Left colon (tissue), 2 donors: Measurements from ENCODE around the gene DNPH1. TPM values are rescaled to one million over a fixed set of nuclear protein-coding genes. Genes with fewer than 3 reads are reported as not detected.

ENCODE experiments used
- ATAC-seq: fragments of 200-7000 bp; cut with Tn5 transposase; one replicate; pipeline ENCODE4 v1.9.1; 2020; ENCODE audit warnings: mild to moderate bottlenecking, moderate library complexity
- DNase-seq, 2 donors: peaks; one replicate each; pipeline ENCODE4 v3.0.0-alpha.2; 2020
- intact Hi-C, 2 donors: fragments of 100-400 bp; cut with DNase I in 1 of 2; cut with micrococcal nuclease in 1 of 2; formaldehyde crosslinking; loops; one replicate each; pipeline versions ENCODE4 v1.11.2 to v1.14.0; 2022; cut with DNase I, micrococcal nuclease
- total RNA-seq, 2 donors: library from RNA; stranded (reverse); fragmentation: NEBNext Ultra II Directional; extraction: Animal tissue kit (Norgen Biotek cat#: 25700); gene quantifications; one replicate each; pipeline ENCODE4 v1.2.1, GENCODE V29; 2021
- donor health status: DM: no; HTN: no; CAD: no.
- donor health status: DM: yes; HTN: yes; CAD: no.

Gene DNPH1
- total RNA-seq, 2 donors from 2014 or later = 65.7 to 67.3 TPM

DNA sequence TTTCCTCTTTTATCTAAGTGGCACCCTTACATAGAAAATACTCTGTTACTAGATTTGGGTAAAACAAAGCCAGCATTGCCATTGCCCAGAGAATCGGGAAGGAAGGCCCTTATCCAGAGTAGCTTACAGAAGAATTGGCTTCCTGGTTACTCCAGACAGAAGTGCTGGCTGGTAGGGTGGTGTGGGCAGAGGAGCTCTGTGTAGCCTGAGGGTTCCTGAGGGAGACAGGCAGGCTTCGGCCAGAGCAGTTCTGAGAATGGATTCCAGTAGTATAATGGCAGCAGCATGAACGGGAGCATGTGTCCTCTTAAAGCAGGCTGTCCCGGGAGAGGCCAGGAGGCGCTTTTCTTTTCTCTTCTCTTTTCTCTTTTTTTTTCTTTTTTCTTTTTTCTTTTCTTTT is 35.4 kb downstream of the DNPH1 start:
- intact Hi-C loops = no loop called here
- DNase-seq = no peak
- ATAC-seq = no peak

DNA sequence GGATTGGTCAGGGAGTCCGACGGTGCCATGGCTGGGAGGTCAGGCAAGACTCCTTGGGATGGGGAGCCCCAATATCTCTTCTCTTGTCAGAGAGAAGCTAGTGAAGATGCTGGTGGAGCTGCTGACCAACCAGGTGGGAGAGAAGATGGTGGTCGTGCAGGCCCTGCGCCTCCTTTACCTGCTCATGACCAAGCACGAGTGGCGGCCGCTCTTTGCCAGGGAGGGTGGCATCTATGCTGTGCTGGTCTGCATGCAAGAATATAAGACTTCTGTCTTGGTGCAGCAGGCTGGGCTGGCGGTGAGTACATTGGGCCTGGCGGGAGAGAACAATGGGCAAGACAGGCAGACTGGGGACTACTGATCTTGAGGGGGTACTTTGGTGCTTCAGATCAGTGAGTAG is 36.4 kb downstream of the DNPH1 start:
- DNase-seq = no peak

DNA sequence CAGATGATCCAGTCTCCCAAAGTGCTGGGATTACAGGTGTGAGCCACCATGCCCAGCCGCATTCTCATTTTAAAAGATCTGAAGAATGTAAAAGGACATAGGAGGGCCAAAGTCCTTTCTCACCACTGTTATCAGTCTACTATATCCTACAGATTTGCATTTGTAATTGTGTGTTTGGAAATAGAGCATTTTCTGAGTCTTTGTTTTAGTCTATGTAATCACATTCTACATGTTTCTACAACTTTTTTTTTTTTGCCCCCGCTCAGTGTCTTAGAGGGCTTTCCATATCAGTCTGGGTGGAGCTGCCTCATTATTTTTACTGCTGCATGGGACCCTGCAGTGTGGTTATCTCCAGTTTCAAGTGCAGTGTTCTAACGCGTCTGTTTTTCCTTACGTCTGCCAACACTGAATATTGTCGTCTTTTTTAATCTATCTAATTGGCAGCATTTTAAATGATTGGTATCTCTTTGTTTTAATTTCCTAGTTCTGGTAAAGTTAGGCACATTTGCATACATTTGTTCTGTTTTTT is 39.4 kb downstream of the DNPH1 start:
- no peak for DNase-seq
- intact Hi-C loops = no loop called here
- no peak for ATAC-seq

More for the DNA sequence above, 36.4 kb downstream of the DNPH1 start:
- intact Hi-C loops = no loop called here
- ATAC-seq = no peak

DNA sequence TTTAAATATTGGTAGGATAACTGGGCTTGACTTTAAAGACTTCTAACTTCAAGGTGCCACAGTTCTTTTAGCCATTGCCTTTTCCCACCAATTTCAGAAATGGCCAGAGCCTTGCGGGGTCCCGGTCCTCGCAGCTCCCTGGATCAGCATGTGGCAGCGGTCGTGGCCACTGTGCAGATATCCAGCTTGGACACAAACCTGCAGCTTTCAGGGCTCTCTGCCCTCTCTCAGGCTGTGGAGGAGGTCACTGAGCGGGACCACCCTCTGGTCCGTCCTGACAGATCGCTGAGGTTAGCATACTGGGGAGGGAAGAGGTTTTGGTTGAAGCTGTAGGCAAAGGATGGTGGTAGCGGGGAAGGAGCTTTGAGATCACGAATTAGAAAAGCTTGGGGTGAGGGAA is 40.9 kb downstream of the DNPH1 start:
- no peak for ATAC-seq
- intact Hi-C loops = no loop called here
- DNase-seq = no peak

DNA sequence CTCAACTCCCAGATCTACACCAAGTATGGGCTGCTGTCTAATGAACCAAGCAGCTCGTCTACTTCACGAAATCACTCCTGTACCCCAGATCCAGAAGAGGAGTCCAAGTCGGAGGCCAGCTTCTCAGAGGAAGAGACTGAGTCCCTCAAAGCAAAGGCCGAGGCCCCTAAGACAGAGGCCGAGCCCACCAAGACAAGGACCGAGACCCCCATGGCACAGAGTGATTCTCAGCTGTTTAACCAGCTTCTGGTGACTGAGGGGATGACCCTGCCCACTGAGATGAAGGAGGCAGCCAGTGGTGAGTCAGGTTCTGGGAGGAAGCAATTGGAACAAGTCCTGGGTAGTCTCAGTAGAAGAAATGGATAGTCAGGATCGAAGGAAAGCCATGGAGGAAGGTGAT is 41.5 kb downstream of the DNPH1 start:
- no peak for ATAC-seq
- intact Hi-C loops = no loop called here
- DNase-seq = no peak

DNA sequence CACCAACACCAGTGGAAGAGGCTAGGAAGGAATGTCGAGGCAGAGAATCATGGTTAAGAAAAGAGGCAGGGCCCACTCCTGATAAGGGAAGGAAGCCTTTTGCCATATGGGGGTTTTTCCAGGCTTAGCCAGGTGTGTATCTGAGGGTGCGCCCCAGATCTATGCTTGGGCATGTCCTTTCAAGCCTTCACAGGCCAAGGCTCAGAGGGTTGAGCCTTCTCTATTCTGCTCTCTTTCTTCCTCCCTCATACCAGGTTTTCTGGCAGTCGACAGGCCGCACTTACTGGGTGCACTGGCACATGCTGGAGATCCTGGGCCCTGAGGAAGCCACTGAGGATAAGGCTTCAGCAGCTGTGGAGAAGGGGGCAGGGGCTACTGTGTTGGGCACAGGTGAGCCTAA is 42.6 kb downstream of the DNPH1 start:
- ATAC-seq (no peak), DNase-seq (no peak)
- intact Hi-C loops = no loop called here

DNA sequence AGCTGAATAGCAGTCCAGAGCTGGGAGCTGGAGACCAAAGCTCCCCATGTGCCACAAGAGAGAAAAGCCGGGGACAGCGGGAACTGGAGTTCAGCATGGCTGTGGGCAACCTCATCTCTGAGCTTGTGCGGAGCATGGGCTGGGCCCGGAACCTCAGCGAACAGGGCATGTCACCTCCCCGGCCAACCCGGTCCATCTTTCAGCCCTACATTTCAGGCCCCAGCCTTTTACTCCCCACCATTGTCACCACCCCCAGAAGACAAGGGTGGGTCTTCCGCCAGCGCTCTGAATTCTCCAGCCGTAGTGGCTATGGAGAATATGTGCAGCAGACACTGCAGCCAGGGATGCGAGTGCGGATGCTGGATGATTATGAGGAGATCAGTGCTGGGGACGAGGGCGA is 43.3 kb downstream of the DNPH1 start:
- intact Hi-C loops = no loop called here
- DNase-seq (no peak), ATAC-seq (no peak)

DNA sequence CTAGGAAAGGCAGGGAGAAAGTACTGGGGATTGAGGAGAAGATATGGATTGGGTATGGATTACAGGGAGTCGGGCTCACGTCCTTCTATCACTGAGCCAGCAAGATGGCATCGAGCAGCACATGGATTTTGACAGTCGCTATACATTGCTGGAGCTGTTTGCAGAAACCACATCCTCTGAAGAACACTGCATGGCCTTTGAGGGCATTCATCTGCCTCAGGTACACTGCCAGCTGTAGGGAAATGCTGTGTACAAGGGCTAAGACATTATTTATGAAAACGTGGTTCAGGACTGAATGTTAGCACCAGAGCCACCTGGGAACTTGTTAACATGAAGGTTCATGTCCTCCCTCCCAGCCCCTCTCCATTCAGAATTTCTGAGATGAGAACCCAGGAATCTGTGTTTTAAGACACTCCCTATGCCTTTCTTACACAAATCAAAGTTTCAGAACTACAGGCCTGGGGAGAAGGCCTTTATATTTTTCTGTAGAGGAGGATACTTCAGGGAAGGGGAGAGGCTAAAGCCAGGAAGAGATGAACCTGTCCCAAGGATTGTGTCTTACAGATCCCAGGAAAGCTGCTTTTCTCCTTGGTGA is 43.8 kb downstream of the DNPH1 start:
- DNase-seq (no peak), ATAC-seq (no peak)
- intact Hi-C loops = no loop called here

DNA sequence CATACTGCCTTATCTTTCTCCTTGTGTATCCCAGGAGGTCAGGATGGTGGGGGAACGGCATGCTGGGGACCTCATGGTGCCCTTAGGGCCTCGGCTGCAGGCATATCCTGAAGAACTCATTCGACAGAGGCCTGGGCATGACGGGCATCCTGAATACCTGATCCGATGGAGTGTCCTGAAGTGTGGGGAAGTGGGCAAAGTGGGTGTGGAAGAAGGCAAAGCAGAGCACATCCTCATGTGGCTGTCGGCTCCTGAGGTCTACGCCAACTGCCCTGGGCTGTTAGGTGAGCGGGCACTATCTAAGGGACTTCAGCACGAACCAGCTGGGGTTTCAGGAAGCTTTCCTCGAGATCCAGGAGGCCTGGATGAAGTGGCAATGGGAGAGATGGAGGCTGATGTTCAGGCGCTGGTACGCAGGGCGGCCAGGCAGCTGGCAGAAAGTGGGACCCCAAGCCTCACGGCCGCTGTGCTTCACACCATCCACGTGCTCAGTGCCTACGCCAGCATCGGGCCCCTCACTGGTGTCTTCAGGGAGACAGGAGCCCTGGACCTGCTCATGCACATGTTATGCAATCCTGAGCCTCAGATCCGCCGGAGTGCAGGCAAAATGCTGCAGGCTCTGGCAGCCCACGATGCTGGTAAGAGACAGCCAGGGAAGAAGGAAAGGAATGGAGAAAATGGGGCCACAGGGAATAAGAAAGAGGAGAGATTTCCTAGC is 44.9 kb downstream of the DNPH1 start:
- intact Hi-C loops = no loop called here
- ATAC-seq (no peak), DNase-seq (no peak)

DNA sequence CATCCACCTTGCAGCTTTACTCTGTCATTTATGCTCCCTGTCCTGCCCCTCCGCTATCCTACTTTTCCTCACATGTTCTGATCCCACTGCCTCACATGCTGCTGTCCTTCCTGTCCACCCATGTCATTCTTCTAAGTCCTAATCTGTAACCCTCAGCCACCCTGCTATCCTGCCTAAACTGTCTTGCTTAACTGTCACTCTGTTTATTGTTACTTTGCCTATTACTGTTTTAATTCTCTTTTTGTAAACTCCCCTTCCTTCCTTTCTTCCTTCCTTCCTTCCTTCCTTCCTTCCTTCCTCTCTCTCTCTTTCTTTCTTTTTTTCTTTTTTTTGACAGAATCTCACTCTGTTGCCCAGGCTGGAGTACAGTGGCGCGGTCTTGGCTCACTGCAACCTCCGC is 45.8 kb downstream of the DNPH1 start:
- intact Hi-C loops = no loop called here
- no peak for DNase-seq
- no peak for ATAC-seq

DNA sequence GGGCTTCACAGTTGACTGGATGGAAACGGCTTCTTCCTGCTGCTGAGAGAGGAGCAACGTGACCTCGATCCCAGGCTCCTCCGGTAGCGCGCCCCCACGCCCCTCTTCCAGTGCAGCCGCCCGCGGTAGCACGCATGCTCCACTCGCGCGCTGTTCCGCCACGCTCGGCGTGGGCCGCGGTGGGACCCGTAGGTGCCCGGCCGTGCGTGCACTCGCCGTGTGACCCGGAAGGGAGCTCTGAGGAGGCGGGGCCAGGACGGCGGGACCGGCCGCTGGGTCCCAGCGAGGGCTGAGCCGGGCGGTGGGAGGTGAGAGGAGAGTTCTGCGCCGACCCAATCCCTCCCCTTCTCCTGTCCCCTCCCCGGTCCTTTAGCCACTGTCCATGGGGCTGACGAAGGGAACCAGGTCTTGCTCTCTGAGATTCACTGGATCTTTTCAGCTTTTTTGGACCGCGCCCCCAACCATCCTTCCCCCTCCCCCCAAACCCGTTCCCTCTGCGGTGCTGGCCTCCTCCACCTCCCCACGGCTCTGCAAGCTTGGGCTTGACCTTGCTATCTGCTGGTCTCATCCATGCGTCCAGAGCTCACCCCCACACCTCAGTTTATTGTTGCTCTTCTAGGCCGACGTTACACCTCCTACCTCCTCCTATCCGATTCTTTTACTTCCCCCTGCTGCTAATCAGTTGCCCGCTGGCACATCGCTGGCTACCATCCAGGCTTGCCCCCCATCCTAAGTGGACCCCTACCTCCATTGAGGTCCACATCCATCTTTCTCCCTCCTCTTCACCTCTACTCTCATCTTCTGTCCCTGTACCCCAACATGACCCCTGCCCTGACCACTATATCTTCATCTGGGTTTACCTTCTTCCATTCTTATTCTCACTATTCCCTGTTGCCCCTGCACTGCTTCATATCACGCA is 47.1 kb downstream of the DNPH1 start, which contains the start of gene CUL9:
Gene CUL9 (plus strand): TSS at position 255 of the 919 bp plus-strand sequence. CDS start 2,115 bp downstream, outside the sequence.
- ATAC-seq (peak; percentile 99), DNase-seq (peak; percentile 86 to 92)
- intact Hi-C loops = no loop called here

DNA sequence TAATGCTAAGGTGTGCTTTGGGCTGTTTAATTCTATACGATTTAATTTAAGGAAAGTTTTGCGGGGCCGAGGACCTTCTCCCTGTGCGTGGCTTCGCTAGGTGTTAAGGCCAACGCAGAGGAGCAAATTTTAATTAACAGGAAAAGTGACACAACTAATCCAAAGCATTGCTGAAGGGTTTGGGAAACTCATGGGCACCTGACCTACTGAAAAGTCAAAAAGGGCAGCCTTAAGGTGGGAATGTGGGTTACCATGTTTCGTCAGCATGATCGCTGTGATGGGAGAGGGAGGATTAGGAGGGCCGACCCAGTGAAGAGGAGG is 47.7 kb downstream of the DNPH1 start:
- no peak for DNase-seq
- intact Hi-C loops = no loop called here
- no peak for ATAC-seq

DNA sequence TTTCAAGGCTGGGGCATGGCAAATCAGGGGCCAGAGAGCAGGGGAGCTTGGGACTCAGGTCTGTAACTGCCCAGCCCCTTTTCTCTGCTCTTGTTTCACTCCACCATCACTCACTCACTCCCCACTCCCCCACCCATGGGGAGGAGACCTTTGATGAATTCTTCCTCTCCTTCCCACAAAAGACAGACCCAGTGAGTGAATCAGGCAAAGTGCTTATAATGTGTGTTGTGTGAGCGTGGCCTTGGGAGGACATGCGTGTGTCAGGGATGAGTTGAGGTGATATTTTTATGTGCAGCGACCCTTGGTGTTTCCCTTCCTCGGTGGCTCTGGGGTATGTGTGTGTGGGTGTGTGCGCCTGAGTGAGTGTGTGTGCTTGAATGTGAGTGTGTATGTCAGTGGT is 48.3 kb downstream of the DNPH1 start:
- intact Hi-C loops = no loop called here
- ATAC-seq (no peak), DNase-seq (no peak)

DNA sequence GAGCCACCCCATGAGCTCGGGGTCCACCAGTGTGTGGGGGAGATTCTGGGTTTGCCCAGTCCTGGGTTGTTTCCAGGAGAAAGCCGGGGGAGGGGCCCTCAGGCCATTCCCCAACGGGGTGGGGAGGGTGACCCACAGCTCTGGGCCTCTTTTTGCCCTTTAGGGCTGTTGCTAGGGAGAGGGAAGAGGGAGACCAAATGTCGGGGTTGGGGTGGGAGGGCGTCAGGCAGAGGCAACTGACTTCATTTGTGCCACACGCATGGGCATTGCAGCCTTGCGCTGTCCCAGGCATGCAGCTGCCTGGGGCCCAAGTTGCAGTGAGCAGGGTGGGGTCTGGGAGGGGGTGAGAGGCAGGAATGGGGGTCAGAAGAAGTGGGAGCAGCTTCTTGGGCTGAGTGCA is 49.2 kb downstream of the DNPH1 start:
- ATAC-seq = no peak
- no peak for DNase-seq
- intact Hi-C loops = no loop called here

DNA sequence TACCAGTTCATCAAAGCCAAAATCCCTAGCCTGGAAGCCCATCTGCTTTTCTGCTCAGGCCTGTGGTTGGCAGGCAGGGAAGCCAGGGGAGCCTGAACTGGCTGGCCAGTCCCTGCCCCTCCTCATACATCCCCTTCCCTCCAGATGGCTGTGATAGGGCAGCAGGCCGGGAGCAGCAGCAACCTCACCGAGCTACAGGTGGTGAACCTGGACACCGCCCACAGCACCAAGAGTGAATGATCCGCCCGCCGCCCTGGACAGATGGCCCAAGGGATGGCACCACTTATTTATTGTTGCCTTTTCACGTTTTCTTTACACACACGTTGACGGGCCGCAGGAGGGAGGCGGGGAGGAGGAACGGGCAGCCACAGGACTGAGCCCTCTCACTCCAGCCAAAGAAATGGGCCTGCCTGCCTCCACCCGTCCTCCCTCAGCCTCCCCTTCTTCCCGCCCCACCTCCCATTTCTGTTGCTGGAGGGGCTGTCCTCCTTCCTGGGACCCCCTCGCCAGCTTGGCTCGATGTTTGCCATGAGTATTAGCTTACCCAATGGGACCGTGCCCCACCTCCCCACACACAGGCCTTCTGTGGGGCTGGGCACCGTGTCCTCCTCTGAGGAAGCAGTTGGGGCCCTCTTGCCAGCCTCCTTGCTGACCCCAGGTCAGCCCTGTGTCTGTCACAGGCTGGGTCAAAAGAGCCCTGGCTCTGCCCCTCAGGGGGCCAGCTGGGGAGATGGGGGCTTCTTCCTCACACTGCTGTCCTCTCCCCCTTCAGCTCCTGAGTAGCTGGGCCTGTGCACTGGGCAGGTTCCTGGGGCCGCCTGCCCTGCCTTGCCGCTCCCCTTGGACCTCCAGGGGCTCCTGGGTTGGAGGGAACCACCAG is 50.1 kb downstream of the DNPH1 start:
- ATAC-seq (no peak), DNase-seq (no peak)
- intact Hi-C loops = no loop called here

DNA sequence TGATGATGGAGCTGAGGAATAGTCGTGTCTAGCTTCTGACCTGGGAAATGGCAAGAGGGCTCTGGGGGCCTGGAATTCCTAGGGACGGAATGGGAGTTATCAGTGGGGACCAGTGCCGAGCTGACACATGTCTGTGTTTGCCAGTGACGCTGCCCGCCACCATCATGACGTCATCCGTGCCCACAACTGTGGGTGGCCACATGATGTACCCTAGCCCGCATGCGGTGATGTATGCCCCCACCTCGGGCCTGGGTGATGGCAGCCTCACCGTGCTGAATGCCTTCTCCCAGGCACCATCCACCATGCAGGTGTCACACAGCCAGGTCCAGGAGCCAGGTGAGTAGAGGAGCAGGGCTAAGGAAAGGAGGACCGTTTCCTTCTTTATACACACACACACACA is 51.1 kb downstream of the DNPH1 start:
- ATAC-seq (no peak), DNase-seq (no peak)
- intact Hi-C loops = no loop called here

DNA sequence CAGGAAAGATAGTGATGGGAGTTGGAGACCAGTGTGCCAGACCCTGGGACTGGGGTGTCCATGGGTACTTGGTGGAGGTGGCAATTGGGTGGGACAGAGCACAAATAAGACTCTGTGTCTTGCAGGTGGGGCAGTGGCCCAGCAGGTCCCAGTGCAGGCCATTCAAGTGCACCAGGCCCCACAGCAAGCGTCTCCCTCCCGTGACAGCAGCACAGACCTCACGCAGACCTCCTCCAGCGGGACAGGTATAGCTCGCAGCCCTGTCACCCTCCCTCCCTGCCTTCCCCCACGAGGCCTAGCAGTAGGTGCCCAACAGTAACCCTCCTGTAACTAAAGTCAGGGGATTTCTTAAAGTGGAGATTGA is 52.9 kb downstream of the DNPH1 start:
- ATAC-seq = no peak
- intact Hi-C loops = no loop called here
- DNase-seq = no peak

DNA sequence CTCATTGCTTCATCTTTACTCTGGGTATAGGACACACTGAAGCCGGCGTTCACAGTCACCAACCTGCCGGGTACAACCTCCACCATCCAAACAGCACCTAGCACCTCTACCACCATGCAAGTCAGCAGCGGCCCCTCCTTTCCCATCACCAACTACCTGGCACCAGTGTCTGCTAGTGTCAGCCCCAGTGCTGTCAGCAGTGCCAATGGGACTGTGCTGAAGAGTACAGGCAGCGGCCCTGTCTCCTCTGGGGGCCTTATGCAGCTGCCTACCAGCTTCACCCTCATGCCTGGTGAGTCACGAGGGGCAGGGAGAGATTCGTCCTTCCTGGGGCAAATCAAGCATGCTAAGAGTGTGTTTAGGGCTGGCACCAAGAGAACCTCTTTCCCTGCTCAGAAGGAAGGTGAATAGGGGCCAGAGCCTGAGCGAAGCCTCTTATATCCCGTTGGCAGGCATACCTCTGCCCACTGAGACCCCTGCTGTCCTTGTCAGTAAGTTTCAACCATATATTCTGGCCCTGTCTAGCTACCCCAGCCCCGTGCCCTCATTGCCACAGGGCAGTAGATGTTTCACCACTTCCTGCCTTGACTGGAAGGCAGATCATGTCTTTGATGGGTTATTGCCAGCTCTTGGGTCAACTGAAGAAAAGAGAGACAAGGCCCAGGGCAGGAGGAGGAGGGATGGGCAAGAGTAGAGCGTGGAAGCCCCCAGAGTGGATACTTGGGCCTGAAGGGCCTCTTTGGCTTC is 53.4 kb downstream of the DNPH1 start:
- intact Hi-C loops = no loop called here
- DNase-seq = no peak
- no peak for ATAC-seq
